ENCODE data around the gene LLGL1.

DNA sequence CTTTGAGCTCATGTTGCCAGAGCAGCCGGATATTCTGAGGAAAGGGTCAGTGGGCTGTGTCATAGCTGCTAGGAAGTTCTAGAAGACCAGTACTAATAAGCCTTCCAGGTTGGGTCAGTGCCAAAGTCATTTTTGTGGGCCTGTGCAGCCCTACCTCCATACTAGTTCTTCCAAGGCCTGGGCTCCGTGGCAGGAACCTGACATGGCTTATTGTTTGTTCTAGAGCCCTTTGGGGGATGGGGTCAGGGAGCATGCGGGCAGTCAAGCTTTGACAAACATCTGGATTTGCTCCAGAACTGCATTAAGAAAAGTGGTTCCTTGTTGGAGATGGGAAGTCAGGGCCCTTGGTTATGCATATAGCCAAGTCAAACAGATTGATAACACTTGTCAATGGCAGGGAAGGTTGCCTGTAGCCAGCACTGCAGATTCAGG is 34.2 kb upstream of the LLGL1 start:
- no peak for TF ChIP-seq EZH2 (IDR thresholded peaks at IDR 0.05)
- TF ChIP-seq, protein P1, sequence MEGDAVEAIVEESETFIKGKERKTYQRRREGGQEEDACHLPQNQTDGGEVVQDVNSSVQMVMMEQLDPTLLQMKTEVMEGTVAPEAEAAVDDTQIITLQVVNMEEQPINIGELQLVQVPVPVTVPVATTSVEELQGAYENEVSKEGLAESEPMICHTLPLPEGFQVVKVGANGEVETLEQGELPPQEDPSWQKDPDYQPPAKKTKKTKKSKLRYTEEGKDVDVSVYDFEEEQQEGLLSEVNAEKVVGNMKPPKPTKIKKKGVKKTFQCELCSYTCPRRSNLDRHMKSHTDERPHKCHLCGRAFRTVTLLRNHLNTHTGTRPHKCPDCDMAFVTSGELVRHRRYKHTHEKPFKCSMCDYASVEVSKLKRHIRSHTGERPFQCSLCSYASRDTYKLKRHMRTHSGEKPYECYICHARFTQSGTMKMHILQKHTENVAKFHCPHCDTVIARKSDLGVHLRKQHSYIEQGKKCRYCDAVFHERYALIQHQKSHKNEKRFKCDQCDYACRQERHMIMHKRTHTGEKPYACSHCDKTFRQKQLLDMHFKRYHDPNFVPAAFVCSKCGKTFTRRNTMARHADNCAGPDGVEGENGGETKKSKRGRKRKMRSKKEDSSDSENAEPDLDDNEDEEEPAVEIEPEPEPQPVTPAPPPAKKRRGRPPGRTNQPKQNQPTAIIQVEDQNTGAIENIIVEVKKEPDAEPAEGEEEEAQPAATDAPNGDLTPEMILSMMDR (IDR thresholded peaks at IDR 0.05) = no peak
